SK-N-SH treated with all-trans-retinoic acid at 6 μM for 48 hours (cell line): ENCODE results near the gene TNIP3.
"Not testable (repeated sequence)": the region's sequence is repeated elsewhere in the genome, so short reads cannot be mapped to it uniquely, and the experiment has no call there.

Experiments used
- ATAC-seq: fragments of 200-7000 bp; cut with Tn5 transposase; 3 replicates; pipeline ENCODE4 v1.9.1; 2020; ENCODE audit warnings: mild to moderate bottlenecking, moderate library complexity
- ARNTL ChIP-seq: fragments of 450-650 bp; formaldehyde crosslinking; IDR thresholded peaks from 2 replicates; pipeline ENCODE4 v1.5.0; 2020; ENCODE audit warnings: low read depth, mild to moderate bottlenecking, moderate library complexity, borderline replicate concordance
- BACH2 ChIP-seq: fragments of 250-450 bp; sonication (Bioruptor Pico); IDR thresholded peaks from 2 replicates; pipeline ENCODE4 v1.9.0; 2021; ENCODE audit warnings: mild to moderate bottlenecking, borderline replicate concordance
- CREB5 ChIP-seq: fragments of 250-450 bp; sonication (Bioruptor Pico); IDR thresholded peaks from 2 replicates; pipeline ENCODE4 v1.5.1; 2020; ENCODE audit warnings: low read depth, mild to moderate bottlenecking, moderate library complexity
- CSDC2 ChIP-seq: fragments of 250-450 bp; sonication (Bioruptor Pico); IDR thresholded peaks from 2 replicates; pipeline ENCODE4 v1.5.0; 2020; ENCODE audit warnings: mild to moderate bottlenecking, moderate library complexity
- ESRRG ChIP-seq: fragments of 250-450 bp; sonication (Bioruptor Pico); IDR thresholded peaks from 2 replicates; pipeline ENCODE4 v1.6.1; 2021; ENCODE audit warnings: mild to moderate bottlenecking
- OSR1 ChIP-seq: fragments of 250-450 bp; sonication (Bioruptor Pico); IDR thresholded peaks from 2 replicates; pipeline ENCODE4 v1.8.0; 2022; ENCODE audit warnings: moderate library complexity, mild to moderate bottlenecking, inconsistent platforms
- PATZ1 ChIP-seq: fragments of 250-450 bp; sonication (Bioruptor Pico); IDR thresholded peaks from 2 replicates; pipeline ENCODE4 v1.8.0; 2020; ENCODE audit warnings: mild to moderate bottlenecking, moderate library complexity, borderline replicate concordance
- POU6F1 ChIP-seq: fragments of 250-450 bp; sonication (Bioruptor Pico); IDR thresholded peaks from 2 replicates; pipeline ENCODE4 v1.8.0; 2021; ENCODE audit warnings: low read depth, mild to moderate bottlenecking, moderate library complexity, borderline replicate concordance
- PPARA ChIP-seq: fragments of 250-450 bp; sonication (Bioruptor Pico); IDR thresholded peaks from 2 replicates; pipeline ENCODE4 v1.5.0; 2020; ENCODE audit warnings: mild to moderate bottlenecking, borderline replicate concordance
- RARB ChIP-seq: fragments of 250-450 bp; sonication (Bioruptor Pico); IDR thresholded peaks from 2 replicates; pipeline ENCODE4 v1.8.0; 2021; ENCODE audit warnings: mild to moderate bottlenecking, moderate library complexity
- SNAI2 ChIP-seq: fragments of 250-450 bp; sonication (Bioruptor Pico); IDR thresholded peaks from 2 replicates; pipeline ENCODE4 v1.5.0; 2020; ENCODE audit warnings: mild to moderate bottlenecking, moderate library complexity
- TCF4 ChIP-seq: fragments of 250-450 bp; sonication (Bioruptor Pico); IDR thresholded peaks from 2 replicates; pipeline ENCODE4 v1.8.0; 2021; ENCODE audit warnings: mild to moderate bottlenecking, moderate library complexity, borderline replicate concordance
- TOX ChIP-seq: fragments of 250-450 bp; sonication (Bioruptor Pico); IDR thresholded peaks from 2 replicates; pipeline ENCODE4 v1.8.0; 2021; ENCODE audit warnings: mild to moderate bottlenecking, moderate library complexity, borderline replicate concordance
- ZC3H10 ChIP-seq: fragments of 250-450 bp; sonication (Bioruptor Pico); IDR thresholded peaks from 2 replicates; pipeline ENCODE4 v1.5.1; 2021; ENCODE audit warnings: mild to moderate bottlenecking, moderate library complexity
- ZFP3 ChIP-seq: fragments of 250-450 bp; sonication (Bioruptor Pico); IDR thresholded peaks from 2 replicates; pipeline ENCODE4 v1.5.0; 2020; ENCODE audit warnings: mild to moderate bottlenecking, moderate library complexity
- ZFP30 ChIP-seq: fragments of 450-650 bp; formaldehyde crosslinking; IDR thresholded peaks from 2 replicates; pipeline ENCODE4 v1.5.0; 2022; ENCODE audit warnings: mild to moderate bottlenecking, moderate library complexity
- ZNF565 ChIP-seq: fragments of 450-650 bp; formaldehyde crosslinking; conservative IDR thresholded peaks from 2 replicates; pipeline ENCODE4 v1.5.0; 2020; ENCODE audit warnings: low read depth, mild to moderate bottlenecking, moderate library complexity
- ZNF70 ChIP-seq: fragments of 450-650 bp; formaldehyde crosslinking; IDR thresholded peaks from 2 replicates; pipeline ENCODE4 v1.5.0; 2020; ENCODE audit warnings: mild to moderate bottlenecking, moderate library complexity
- ZNF8 ChIP-seq: fragments of 450-650 bp; formaldehyde crosslinking; IDR thresholded peaks from 2 replicates; pipeline ENCODE4 v1.5.0; 2020; ENCODE audit warnings: mild to moderate bottlenecking, moderate library complexity
- TF ChIP-seq, protein P1 (sequence below): fragments of 250-450 bp; sonication (Bioruptor Pico); IDR thresholded peaks from 2 replicates; pipeline ENCODE4 v1.5.1; 2021; ENCODE audit warnings: mild to moderate bottlenecking, moderate library complexity

TNIP3 gene

GRCh38 chr4:121208244-121209007 lies 44.3 kb upstream of the TNIP3 start:
- TF ChIP-seq, protein P1, sequence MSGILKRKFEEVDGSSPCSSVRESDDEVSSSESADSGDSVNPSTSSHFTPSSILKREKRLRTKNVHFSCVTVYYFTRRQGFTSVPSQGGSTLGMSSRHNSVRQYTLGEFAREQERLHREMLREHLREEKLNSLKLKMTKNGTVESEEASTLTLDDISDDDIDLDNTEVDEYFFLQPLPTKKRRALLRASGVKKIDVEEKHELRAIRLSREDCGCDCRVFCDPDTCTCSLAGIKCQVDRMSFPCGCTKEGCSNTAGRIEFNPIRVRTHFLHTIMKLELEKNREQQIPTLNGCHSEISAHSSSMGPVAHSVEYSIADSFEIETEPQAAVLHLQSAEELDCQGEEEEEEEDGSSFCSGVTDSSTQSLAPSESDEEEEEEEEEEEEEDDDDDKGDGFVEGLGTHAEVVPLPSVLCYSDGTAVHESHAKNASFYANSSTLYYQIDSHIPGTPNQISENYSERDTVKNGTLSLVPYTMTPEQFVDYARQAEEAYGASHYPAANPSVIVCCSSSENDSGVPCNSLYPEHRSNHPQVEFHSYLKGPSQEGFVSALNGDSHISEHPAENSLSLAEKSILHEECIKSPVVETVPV (CRISPR knock-in tag) = no peak
- no peak for TF ChIP-seq OSR1 (CRISPR knock-in tag)
- TF ChIP-seq ZNF8 (CRISPR knock-in tag) = no peak
- TF ChIP-seq POU6F1 = no peak
- no peak for TF ChIP-seq PATZ1 (CRISPR knock-in tag)
- TF ChIP-seq ZFP30 (CRISPR knock-in tag) = no peak
- TF ChIP-seq ESRRG (CRISPR knock-in tag) = no peak
- no peak for TF ChIP-seq ZNF70 (CRISPR knock-in tag)
- no peak for TF ChIP-seq ARNTL
- TF ChIP-seq CREB5 (CRISPR knock-in tag) = no peak
- no peak for TF ChIP-seq ZNF565 (CRISPR knock-in tag)
- no peak for TF ChIP-seq CSDC2 (CRISPR knock-in tag)
- TF ChIP-seq SNAI2 = no peak
- TF ChIP-seq ZC3H10 (CRISPR knock-in tag) = no peak
- no peak for TF ChIP-seq TOX (CRISPR knock-in tag)
- no peak for TF ChIP-seq RARB (CRISPR knock-in tag)
- TF ChIP-seq ZFP3 (CRISPR knock-in tag) = no peak
- TF ChIP-seq PPARA = no peak
- TF ChIP-seq BACH2 (CRISPR knock-in tag) = no peak
- no peak for ATAC-seq

DNA sequence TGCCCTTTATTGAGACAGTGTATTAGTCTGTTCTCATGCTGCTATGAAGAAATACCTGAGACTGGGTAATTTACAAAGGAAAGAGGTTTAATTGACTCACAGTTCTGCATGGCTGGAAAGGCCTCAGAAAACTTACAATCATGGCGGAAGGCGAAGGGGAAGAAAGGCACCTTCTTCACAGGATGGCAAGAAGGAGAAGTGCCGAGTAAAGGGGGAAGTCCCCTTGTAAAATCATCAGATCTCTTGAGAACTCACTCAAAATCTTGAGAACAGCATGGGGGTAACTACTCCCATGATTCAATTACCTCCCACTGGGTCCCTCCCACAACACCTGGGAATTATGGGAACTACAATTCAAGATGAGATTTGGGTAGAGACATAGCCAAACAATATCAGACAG lies 41.7 kb upstream of the TNIP3 start:
- not testable (repeated sequence) for ATAC-seq

- no peak for ATAC-seq
- no peak for TF ChIP-seq POU6F1
- no peak for TF ChIP-seq RARB (CRISPR knock-in tag)
- TF ChIP-seq TCF4 (CRISPR knock-in tag) = no peak
- no peak for TF ChIP-seq ZNF8 (CRISPR knock-in tag)
- TF ChIP-seq TOX (CRISPR knock-in tag) = no peak
- no peak for TF ChIP-seq ZFP30 (CRISPR knock-in tag)
- TF ChIP-seq PPARA = no peak
- TF ChIP-seq, protein P1 (CRISPR knock-in tag) = no peak
- TF ChIP-seq CREB5 (CRISPR knock-in tag) = no peak
- no peak for TF ChIP-seq OSR1 (CRISPR knock-in tag)
Measured at GRCh38 chr4:121200795-121201472, 36.8 kb upstream of the TNIP3 start.
